OCI-LY3 (cell line): ENCODE data around the gene NUP93.

Experiments
- CTCF ChIP-seq: fragments of 200-600, 300-600 bp; sonication (generic); IDR thresholded peaks from 2 replicates; pipeline ENCODE4 v1.5.1; 2014; ENCODE audit warnings: antibody characterized with exemption, low read length, low read depth
- EZH2phosphoT487 ChIP-seq: fragments of 200-600 bp; shearing (Covaris generic); IDR thresholded peaks from 2 replicates; pipeline ENCODE4 v1.6.1; 2018; ENCODE audit warnings: antibody characterized with exemption, mixed run types, low read depth

- TF ChIP-seq CTCF: no peak
- TF ChIP-seq EZH2phosphoT487: no peak
Measured at GRCh38 chr16:56749672-56750491, 20.0 kb downstream of the NUP93 start.
